ENCODE data around the gene RAB4B.
"Not testable (repeated sequence)": the region's sequence is repeated elsewhere in the genome, so short reads cannot be mapped to it uniquely, and the experiment has no call there.

Gene RAB4B

DNA sequence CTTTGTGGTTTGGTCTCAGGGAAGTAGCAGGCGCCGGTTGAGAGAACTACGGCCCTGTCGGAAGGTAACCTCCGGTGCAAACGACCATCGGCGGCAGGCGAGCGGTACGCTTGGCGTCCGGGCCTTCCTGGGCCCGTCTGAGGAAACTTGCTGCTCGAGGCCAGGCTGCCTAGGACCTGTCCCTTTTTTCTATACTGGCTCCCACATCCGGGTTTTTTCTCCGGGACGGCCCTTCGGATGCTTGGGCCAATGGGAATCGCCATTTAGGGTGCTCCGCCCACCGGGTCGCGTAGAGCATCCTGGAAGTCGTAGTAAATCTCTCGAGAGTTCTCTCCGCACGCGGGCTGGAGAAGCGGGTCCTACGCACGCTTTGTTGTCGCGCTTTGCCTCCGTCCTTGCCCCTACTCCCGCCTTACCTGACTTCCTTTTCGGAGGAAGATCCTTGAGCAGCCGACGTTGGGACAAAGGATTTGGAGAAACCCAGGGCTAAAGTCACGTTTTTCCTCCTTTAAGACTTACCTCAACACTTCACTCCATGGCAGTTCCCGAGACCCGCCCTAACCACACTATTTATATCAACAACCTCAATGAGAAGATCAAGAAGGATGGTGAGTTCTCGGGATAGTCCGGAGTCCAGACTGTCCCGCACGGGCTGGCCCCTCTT, 27.0 kb upstream of the RAB4B start, which contains the start of gene SNRPA:
SNRPA (plus strand) TSS at position 330 of the 664 bp plus-strand sequence; CDS start at position 536, 206 bp downstream.
- peak; percentile 95 to 97 for DNase-seq

DNA sequence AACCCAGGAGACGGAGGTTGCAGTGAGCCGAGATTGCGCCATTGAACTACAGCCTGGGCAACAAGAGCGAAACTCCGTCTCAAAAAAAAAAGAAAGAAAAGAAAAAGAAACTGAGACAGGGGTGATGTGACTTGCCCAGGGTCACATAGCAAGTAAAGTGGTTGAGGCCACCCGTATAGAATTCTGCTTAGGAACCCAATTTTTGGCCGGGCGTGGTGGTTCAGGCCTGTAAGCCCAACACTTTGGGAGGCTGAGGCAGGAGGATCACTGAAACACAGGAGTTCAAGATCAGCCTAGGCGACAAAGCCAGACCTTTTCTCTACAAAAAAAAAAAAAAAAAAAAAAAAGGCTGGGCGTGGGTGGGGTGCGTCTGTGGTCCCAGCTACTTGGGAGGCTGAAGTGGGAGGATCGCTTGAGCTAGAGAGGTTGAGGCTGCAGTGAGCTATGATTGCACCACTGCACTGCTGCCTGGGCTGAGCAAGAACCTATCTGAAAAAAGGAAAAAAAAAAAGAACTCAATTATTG, 25.7 kb upstream of the RAB4B start:
- DNase-seq = no peak

- DNase-seq = peak; percentile 34 to 46
Observed at GRCh38 chr19:40754611-40755247, 23.3 kb upstream of the RAB4B start.

DNA sequence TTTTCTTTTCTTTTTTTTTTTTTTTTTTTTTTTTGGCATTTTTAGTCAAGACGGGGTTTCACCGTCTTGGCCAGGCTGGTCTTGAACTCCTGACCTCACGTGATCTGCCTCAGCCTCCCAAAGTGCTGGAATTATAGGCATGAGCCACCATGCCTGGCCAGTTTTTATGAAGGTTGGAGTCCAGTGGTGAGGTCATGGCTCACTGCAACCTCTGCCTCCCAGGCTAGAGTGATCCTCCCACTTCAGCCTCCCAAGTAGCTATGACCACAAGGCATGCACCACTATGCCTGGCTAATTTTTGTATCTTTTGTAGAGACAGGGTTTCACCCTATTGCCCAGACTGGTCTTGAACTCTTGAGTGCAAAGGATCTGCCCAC, 22.8 kb upstream of the RAB4B start:
- DNase-seq = no peak

- no peak for DNase-seq
Observed at GRCh38 chr19:40755791-40756190, 22.3 kb upstream of the RAB4B start.

DNA sequence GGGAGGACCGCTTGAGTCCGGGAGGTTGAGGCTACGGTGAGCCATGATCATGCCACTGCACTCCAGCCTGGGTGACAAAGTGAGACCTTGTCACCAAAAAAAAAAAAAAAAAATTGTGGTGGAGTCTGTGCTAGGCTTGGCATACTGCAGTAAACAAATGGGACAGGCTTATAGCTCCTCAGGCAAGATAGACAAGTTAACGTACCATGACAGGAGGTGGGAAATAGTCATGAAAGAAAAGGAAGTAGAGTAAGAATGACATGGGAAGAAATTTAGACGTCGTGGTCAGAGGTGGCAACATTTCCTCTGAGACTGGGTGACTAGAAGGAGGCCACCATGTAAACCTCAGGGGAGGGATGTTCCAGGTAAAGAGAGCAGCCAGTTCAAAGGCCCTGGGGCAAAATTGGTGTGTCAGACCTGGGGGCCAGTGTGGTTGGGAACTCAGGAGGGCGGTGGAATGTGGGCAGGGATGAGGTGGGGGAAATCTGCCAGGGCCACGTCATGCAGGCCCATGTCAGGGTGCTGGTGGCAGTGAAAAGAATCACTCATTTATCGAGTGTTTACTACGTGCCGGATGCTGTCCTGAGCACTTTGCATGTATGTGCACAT, 21.4 kb upstream of the RAB4B start:
- peak in 1 of 2 donors; percentile 41 for DNase-seq

- no peak for DNase-seq
Observed at GRCh38 chr19:40758491-40758890, 19.6 kb upstream of the RAB4B start.

GRCh38 chr19:40759352-40759751, 18.7 kb upstream of the RAB4B start:
- DNase-seq = no peak

GRCh38 chr19:40762754-40763470, 15.1 kb upstream of the RAB4B start:
- DNase-seq = no peak

DNA sequence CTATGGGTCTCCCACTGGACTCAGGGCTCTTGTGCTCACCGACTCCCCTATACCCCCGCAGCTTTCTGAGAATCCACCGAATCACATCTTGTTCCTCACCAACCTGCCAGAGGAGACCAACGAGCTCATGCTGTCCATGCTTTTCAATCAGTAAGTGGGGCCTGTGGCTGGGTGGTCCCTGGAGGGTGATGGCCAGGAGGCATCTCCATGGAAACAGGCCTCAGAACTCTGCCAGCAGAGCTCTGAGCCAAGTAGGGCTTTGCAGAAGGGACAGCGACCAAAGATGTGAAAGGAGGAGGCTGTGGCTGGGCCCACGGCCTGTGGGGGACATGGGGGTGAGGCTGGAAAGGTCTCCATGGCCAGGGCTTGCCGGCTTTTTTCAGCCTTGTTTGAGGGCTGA, 14.5 kb upstream of the RAB4B start:
- no peak for DNase-seq

DNA sequence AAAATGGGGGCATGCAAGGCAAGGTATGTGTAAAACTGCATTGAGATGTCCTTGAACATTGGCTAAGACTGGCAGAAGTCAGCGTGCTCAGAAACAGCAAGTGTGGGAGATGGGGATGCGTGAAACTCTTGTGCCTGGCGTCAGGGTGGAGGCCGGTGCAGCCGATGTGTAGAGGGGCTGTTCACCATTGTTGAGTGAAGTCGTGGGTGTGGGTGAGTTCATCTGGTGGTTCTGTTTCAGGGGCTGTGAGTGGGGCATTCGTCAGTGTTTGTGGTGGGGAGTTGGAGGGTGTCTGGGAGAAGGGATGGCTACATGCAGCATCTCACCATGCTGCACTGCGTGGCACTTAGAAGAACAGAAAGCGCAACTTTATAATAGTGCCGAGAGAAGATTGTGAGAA, 14.1 kb upstream of the RAB4B start:
- DNase-seq = no peak

GRCh38 chr19:40766385-40766784, 11.7 kb upstream of the RAB4B start:
- not testable (repeated sequence) for DNase-seq

DNA sequence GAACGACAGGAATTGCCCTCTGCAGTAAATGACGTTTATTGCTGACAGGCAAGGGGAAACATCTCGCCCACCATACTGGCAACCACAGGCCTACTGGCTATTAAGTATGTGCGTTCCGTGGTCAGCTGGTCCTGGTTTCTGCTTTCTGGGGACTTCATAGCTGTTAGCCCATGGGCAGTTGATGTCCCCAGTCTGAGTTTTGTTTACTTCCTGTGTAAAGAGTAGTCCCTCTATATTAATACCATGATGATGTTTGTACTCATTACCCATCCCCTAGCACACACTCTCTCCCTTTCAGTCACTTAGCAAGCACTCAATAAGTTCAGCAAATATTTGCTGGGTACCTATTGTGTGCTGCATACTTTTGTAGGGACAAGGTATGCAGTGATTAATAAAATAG, 9.2 kb upstream of the RAB4B start:
- no peak for DNase-seq

GRCh38 chr19:40771101-40771862, 6.8 kb upstream of the RAB4B start:
- peak; percentile 14 to 60 for DNase-seq

- DNase-seq = no peak
Observed at GRCh38 chr19:40774916-40775631, 3.0 kb upstream of the RAB4B start, which contains the start of gene MIA. Gene MIA, plus strand, starts transcription at chr19:40775521. Its CDS starts 22 bp downstream, at chr19:40775543.

GRCh38 chr19:40775632-40776022, 2.4 kb upstream of the RAB4B start:
- no peak for DNase-seq

GRCh38 chr19:40776364-40776763, 1.7 kb upstream of the RAB4B start:
- no peak for DNase-seq

- DNase-seq = peak; percentile 95
Observed at GRCh38 chr19:40776932-40777644, 959 bp upstream of the RAB4B start.

DNA sequence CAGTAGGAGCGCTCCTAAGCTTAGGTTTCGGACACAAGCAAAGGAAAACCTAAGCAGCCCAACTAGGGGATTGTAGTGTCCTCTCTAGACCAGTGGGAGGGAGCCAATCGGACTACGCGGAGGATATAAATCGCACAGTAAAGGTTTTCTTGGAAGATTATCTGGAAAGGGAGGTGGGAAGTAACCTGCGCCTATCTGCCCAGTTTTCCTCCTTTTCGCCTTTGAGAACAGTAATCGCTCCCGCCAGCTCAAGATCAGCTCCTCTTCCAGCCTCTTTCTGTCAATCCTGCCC, 456 bp upstream of the RAB4B start:
- DNase-seq = no peak

GRCh38 chr19:40778706-40779284, 748 bp downstream of the RAB4B start:
- DNase-seq = no peak

DNA sequence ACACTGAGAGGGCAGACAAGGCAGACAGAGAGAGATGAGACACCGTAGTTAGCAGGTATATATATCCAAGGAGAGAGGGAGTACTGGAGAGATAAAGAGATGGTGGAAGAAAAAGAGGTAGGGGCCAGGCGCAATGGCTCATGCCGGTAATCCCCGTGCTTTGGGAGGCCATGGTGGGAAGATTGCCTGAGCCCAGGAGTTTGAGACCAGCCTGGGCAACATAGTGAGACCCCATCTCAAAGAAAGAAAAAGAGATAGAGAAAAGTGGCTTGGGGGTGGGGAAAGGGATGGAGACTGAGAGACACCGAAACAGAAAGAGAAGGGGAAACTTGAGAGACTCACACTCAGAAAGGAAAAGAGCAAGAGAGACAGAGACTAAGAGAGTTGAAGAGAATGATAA, 2.5 kb downstream of the RAB4B start:
- DNase-seq = no peak
